GM10248 (cell line): ENCODE data around the gene MAP3K14.

Source experiments
- CTCF ChIA-PET: fragments of 300-600 bp; sonication (Branson Sonifier 250); formaldehyde crosslinking; extraction: SDS; loops from one replicate; lab custom pipeline; 2021; ENCODE audit warnings: antibody characterized with exemption; lab: Yijun Ruan, JAX
- POLR2A ChIA-PET: fragments of 350-650 bp; sonication (Branson Sonifier 250); formaldehyde crosslinking; extraction: SDS; loops from one replicate; lab custom pipeline; 2020; ENCODE audit warnings: antibody characterized with exemption; lab: Yijun Ruan, JAX
- DNase-seq: peaks from one replicate; pipeline ENCODE4 v3.0.0; 2012; ENCODE audit errors: extremely low spot score
- TF ChIP-seq, protein P1 (sequence below): IDR thresholded peaks from 2 replicates; pipeline ENCODE4 v1.5.1; 2012; ENCODE audit warnings: mild to moderate bottlenecking, low read depth; ENCODE audit errors: extremely low read depth, missing control alignments, control extremely low read depth

Gene MAP3K14

DNA sequence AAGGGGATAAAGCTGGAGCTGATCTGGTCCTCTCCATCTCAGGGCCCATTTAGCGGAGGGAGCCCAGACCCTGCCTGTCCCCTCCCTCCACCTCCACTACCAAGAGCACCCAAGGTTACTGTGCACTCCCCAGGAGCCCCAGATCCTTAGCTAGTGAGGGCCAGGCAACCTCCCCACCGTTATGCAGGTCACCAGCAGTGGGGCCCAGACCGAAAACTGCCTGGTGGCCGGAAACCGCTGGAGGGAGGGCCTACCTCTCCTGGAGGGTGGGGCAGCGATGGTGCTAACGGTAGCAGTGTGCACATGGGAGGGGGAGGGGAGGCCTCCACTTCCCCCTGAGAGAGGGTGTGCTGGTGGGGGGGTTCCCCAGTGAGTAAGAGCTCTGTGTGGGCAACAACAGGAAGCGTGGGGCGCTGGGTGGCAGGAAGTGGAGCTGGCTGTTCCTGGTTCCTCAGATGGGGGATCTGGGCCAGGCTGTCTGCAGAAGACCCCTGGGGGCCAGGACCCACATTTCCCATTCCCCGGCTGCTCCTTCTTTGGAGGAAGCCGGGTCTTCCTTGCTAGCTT lies 90.8 kb downstream of the MAP3K14 start:
- TF ChIP-seq, protein P1, sequence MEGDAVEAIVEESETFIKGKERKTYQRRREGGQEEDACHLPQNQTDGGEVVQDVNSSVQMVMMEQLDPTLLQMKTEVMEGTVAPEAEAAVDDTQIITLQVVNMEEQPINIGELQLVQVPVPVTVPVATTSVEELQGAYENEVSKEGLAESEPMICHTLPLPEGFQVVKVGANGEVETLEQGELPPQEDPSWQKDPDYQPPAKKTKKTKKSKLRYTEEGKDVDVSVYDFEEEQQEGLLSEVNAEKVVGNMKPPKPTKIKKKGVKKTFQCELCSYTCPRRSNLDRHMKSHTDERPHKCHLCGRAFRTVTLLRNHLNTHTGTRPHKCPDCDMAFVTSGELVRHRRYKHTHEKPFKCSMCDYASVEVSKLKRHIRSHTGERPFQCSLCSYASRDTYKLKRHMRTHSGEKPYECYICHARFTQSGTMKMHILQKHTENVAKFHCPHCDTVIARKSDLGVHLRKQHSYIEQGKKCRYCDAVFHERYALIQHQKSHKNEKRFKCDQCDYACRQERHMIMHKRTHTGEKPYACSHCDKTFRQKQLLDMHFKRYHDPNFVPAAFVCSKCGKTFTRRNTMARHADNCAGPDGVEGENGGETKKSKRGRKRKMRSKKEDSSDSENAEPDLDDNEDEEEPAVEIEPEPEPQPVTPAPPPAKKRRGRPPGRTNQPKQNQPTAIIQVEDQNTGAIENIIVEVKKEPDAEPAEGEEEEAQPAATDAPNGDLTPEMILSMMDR: no peak
- DNase-seq: peak; percentile 89
- POLR2A ChIA-PET: interaction anchor here (0.6 to 1.5 kb wide), 2 partner anchors 74 to 77 kb away, joined by 3 to 13 read pairs; partner anchors contain the start of gene HEXIM1
- CTCF ChIA-PET: interaction anchor here (1.2 to 6.0 kb wide), 8 partner anchors 10 to 90 kb away, joined by 3 to 56 read pairs (median 5); partner anchors contain the start of gene ACBD4

DNA sequence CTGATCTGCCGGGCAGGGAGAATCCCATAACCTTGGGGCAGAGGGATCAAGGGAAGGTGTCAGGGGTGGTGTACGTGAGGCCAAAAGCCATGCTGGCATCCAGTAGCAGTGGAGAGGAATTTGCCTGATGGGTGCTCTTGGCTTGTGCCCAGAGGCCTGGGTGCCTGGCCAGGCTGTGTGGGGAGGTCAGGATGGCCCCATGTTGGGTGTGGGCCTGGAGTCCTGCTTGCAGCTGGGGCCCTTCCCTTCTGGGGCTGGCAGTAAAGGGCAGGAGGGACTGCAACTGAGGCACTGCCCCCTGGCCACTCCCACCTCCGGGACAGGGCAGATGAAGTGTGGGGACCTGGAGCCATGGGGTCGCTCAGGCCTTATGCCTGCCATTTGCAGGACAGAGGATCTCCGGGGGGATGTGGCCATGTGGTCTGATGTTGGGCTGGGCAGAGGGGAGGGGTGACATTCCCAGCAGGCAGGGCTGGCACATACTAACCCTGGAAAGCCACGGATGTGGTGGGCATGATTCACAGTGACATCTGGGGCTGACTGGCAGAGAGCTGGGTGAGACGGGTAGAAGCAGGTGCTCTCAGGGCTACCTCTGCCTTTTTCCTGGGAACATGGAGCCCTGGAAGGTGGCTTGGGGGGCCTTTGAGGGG lies 91.6 kb downstream of the MAP3K14 start:
- TF ChIP-seq, protein P1: no peak
- CTCF ChIA-PET: interaction anchor here (1.2 to 6.0 kb wide), 8 partner anchors 11 to 90 kb away, joined by 3 to 56 read pairs (median 5); partner anchors contain the start of gene ACBD4
- no peak for DNase-seq
- POLR2A ChIA-PET: interaction anchor here (1.5 kb wide), 1 partner anchor 77 kb away, joined by 13 read pairs; the partner anchor contains the start of gene HEXIM1

DNA sequence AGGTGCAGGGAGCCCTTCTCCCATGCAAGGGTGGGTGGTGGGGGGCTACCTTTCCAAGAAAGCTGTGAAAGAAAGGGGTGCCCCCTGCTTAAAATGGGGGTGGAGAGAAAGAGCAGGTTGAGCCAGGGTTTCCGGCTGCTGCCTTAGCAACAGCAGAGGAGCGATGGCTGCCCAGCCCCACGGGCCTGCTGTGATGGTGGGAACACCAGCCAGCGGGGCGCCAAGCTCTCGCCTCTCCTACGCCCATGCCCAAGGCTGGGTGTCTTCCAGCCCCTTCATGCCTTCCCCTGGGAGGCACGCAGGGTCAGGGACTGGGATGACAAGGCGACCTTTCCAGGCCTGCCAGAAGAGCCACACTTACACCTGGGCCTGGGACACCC lies 92.2 kb downstream of the MAP3K14 start:
- CTCF ChIA-PET: interaction anchor here (1.7 to 2.6 kb wide), 4 partner anchors 11 to 46 kb away, joined by 3 to 20 read pairs (median 8); no protein-coding TSS in a partner anchor
- TF ChIP-seq, protein P1: no peak
- DNase-seq: no peak
- POLR2A ChIA-PET: no interaction called here

DNA sequence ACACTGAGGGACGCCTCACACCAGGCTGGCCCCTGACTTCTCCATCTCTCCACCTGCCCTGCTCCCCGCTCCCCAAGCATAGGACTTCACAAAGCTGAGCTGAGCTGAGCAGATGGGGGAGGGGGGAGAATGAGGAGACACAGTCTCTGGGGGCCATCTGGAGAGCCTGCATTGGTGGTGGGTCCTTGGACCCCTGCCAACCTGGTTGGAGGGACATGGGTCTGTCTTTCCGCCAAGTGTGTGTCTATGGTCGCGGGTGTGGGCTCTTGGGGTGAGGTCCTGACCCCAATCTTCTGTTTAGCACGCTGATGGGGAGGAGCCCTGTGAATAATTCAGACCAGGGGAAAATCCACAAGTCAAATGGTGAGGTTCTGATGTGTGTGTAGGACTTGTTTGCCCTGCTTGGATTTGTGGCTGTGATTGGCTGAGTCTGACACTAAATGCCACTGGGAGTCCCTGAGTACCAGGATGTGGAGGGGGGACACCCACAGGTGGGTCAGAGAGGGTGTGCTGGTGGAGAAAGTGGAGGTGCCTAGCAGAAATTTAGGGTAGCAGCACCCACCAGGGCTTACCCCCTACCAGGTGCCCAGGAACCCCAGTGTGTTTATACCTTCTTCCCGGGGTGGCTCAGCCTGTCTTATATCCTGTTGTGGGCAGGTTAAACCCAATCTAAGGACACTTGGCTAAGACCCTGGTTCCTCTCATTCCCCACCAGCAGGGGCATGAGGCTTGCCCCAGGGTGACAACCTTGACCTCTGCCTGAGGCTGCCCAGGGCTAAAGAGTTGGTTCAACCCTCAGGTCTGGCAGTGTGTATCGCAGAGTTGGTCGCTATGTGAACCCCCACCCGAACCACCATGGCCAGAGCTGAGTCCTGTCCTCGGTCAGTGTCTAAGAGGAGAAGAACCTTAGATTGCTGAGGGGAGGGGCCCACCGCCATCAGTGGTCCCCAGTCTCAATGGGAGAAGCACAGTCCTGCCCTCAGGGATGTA lies 93.0 kb downstream of the MAP3K14 start:
- CTCF ChIA-PET: interaction anchor here (1.2 to 10.2 kb wide), 3 partner anchors 10 to 89 kb away, joined by 3 to 309 read pairs (median 6); partner anchors contain the start of gene ACBD4
- POLR2A ChIA-PET: no interaction called here

DNA sequence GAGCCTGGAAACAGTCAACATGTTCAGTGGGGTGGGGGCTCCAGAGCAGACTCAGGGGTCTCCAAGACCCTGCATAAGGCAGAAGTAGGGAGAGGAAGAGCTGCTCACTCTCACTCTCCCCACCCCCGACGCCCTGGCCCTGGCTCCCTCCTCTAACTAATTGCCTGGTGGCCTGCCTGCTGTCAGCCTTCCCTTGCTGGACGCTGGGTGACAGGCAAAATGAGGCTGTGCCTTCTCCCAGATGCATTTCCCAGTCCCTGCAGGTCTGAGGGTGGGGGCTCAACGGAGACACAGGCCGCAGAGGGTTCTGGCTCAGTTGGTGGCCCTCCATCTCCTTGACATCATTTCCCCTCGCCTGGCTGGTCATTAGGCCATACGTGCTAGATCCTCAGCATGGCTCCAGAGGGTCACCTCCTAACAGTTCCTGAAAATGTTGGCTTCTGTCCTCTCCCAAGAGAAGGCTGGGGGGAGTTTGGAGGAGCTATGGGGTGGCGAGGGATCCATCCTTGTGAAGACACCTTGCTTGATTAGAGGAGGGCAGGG lies 93.8 kb downstream of the MAP3K14 start:
- DNase-seq: no peak
- POLR2A ChIA-PET: interaction anchor here (1.9 kb wide), 1 partner anchor 74 kb away, joined by 5 read pairs; no protein-coding TSS in a partner anchor
- TF ChIP-seq, protein P1: no peak
- CTCF ChIA-PET: interaction anchor here (1.2 to 10.2 kb wide), 3 partner anchors 11 to 88 kb away, joined by 3 to 309 read pairs (median 6); partner anchors contain the start of gene ACBD4

More for the DNA sequence above, 93.0 kb downstream of the MAP3K14 start:
- TF ChIP-seq, protein P1: no peak
- DNase-seq: no peak
